K562 (cell line): ENCODE measurements around the gene TMEM14C. TPM values are rescaled to one million over a fixed set of nuclear protein-coding genes. Genes with fewer than 3 reads are reported as not detected.
A peak's percentile ranks its signal among the peaks of the same experiment; 100 is the strongest.

ENCODE experiments used
- ARNT ChIP-seq, 2 experiments: fragments of 450-650 bp; IDR thresholded peaks; 2 replicates each; pipeline ENCODE4 v1.6.1; 2016; ENCODE audit warnings: mild to moderate bottlenecking in 1 of 2
- BRD9 ChIP-seq: fragments of 450-650 bp; IDR thresholded peaks from 2 replicates; pipeline ENCODE4 v1.6.1; 2018; ENCODE audit warnings: low read depth; ENCODE audit not compliant: partially characterized antibody
- CBFA2T3 ChIP-seq: fragments of 450-650 bp; IDR thresholded peaks from 2 replicates; pipeline ENCODE4 v1.6.1; 2017
- CTCFL ChIP-seq: IDR thresholded peaks from 2 replicates; pipeline ENCODE4 v1.6.1; 2011; ENCODE audit warnings: borderline replicate concordance, low read depth, mild to moderate bottlenecking, moderate library complexity, low read length; ENCODE audit not compliant: insufficient read depth, poor library complexity, severe bottlenecking
- DMBX1 ChIP-seq: fragments of 250-450 bp; sonication (Bioruptor Pico); IDR thresholded peaks from 2 replicates; pipeline ENCODE4 v1.8.0; 2022; ENCODE audit warnings: inconsistent platforms, mild to moderate bottlenecking, moderate library complexity, borderline replicate concordance
- ESRRB ChIP-seq: fragments of 250-450 bp; sonication (Bioruptor Pico); IDR thresholded peaks from 2 replicates; pipeline ENCODE4 v1.5.0; 2020; ENCODE audit warnings: mild to moderate bottlenecking, moderate library complexity, borderline replicate concordance
- FOXA1 ChIP-seq: fragments of 450-650 bp; IDR thresholded peaks from 2 replicates; pipeline ENCODE4 v1.6.1; 2016; ENCODE audit warnings: mild to moderate bottlenecking, borderline replicate concordance
- GMEB1 ChIP-seq: fragments of 250-450 bp; sonication (Bioruptor Pico); IDR thresholded peaks from 2 replicates; pipeline ENCODE4 v1.4.0; 2020; ENCODE audit warnings: mild to moderate bottlenecking
- ILK ChIP-seq: fragments of 450-650 bp; IDR thresholded peaks from 2 replicates; pipeline ENCODE4 v1.6.1; 2016; ENCODE audit warnings: missing genetic modification characterization, low read depth, mild to moderate bottlenecking, missing compliant biosample characterization, moderate library complexity, borderline replicate concordance
- NR2C1 ChIP-seq, 2 experiments: fragments of 450-650 bp; IDR thresholded peaks; 2 replicates each; pipeline ENCODE4 v1.6.1; 2017; ENCODE audit warnings: mild to moderate bottlenecking in 2 of 2, antibody characterized with exemption in 1 of 2, inconsistent platforms in 1 of 2, missing compliant biosample characterization in 1 of 2, missing genetic modification characterization in 1 of 2
- PREB ChIP-seq: sonication (generic); formaldehyde crosslinking; IDR thresholded peaks from 2 replicates; pipeline ENCODE4 v1.8.1; 2023; ENCODE audit warnings: mild to moderate bottlenecking, missing genetic modification reagents
- RBM39 ChIP-seq: fragments of 200-400 bp; formaldehyde crosslinking; optimal IDR thresholded peaks from 2 replicates; pipeline ENCODE3; 2018; ENCODE audit warnings: low read depth, low read length
- SAP30 ChIP-seq: fragments of 200-600 bp; sonication (generic); IDR thresholded peaks from 2 replicates; pipeline ENCODE4 v1.6.1; 2012; ENCODE audit warnings: borderline replicate concordance, low read depth, mild to moderate bottlenecking, moderate library complexity, low read length, control low read depth, inconsistent platforms; ENCODE audit not compliant: insufficient read depth, poor library complexity, severe bottlenecking
- U2AF1 ChIP-seq: fragments of 200-400 bp; formaldehyde crosslinking; optimal IDR thresholded peaks from 2 replicates; pipeline ENCODE3; 2017; ENCODE audit warnings: mild to moderate bottlenecking, low read depth, low read length, moderate library complexity
- U2AF2 ChIP-seq: fragments of 200-400 bp; formaldehyde crosslinking; optimal IDR thresholded peaks from 2 replicates; pipeline ENCODE3; 2017; ENCODE audit warnings: low read depth, mild to moderate bottlenecking, low read length
- ZNF384 ChIP-seq: IDR thresholded peaks from 2 replicates; pipeline ENCODE4 v1.6.1; 2012; ENCODE audit warnings: low read depth, low read length, improper control_type of control experiment
- ZNF444 ChIP-seq: fragments of 250-450 bp; sonication (Bioruptor Pico); IDR thresholded peaks from 2 replicates; pipeline ENCODE4 v1.4.0; 2020; ENCODE audit warnings: mild to moderate bottlenecking, moderate library complexity
- ZNF518B ChIP-seq: fragments of 250-450 bp; sonication (Bioruptor Pico); IDR thresholded peaks from 2 replicates; pipeline ENCODE4 v1.5.0; 2021; ENCODE audit warnings: mild to moderate bottlenecking, moderate library complexity
- ZSCAN29 ChIP-seq: fragments of 450-650 bp; IDR thresholded peaks from 2 replicates; pipeline ENCODE4 v1.6.1; 2017
- polyA plus RNA-seq, 8 experiments: library from polyadenylated mRNA; depleted of rRNA in 4 of 8; stranded (reverse) in 5 of 8; unstranded in 3 of 8; fragments of >200 nt; fragmentation: Nextera tagmentation in 2 of 8; fragmentation: Illumina TruSeq in 1 of 8; extraction: Ambion mirVana in 2 of 8; extraction: Trizol in 1 of 8; gene quantifications; 2 replicates each; pipeline versions ENCODE4 v1.2.1 to v1.2.3, GENCODE V29; 2011 to 2014; ENCODE audit warnings: inconsistent platforms in 1 of 8, missing spikeins in 1 of 8
- total RNA-seq, 7 experiments: library from RNA; depleted of rRNA in 6 of 7; stranded (reverse); fragments of >200 nt in 6 of 7; fragmentation: Illumina TruSeq in 2 of 7; extraction: Trizol in 2 of 7; gene quantifications; 2 replicates each; pipeline versions ENCODE4 v1.2.1 to v1.2.3, GENCODE V29; 2011 to 2021; ENCODE audit warnings: low replicate concordance in 1 of 7

Gene TMEM14C
- total and polyA plus RNA-seq, 9 of the 15 experiments (the other 6 are each of a cell fraction or from before 2014, with no cell fraction given) = 151 to 496 (median 263) TPM

- TF ChIP-seq CBFA2T3 = no peak
- no peak for TF ChIP-seq FOXA1
- TF ChIP-seq ZNF518B (CRISPR knock-in tag) = no peak
- TF ChIP-seq PREB (CRISPR knock-in tag) = no peak
- no peak for TF ChIP-seq CTCFL
- TF ChIP-seq BRD9 = peak; percentile 75
- no peak for TF ChIP-seq ESRRB (CRISPR knock-in tag)
- peak; percentile 98 for TF ChIP-seq ZSCAN29
- TF ChIP-seq GMEB1 (CRISPR knock-in tag) = no peak
- peak; percentile 39 for TF ChIP-seq SAP30
- TF ChIP-seq NR2C1 (IDR thresholded peaks at IDR 0.05) = no peak
- TF ChIP-seq NR2C1 (tag; IDR thresholded peaks at IDR 0.05) = no peak
- TF ChIP-seq RBM39 = no peak
- TF ChIP-seq ARNT (IDR thresholded peaks at IDR 0.05) = no peak; a peak in 1 of 4 replicates
- TF ChIP-seq ZNF384 = peak; percentile 14; the same call in 1 of the 2 replicates
- TF ChIP-seq U2AF2 = no peak
- TF ChIP-seq DMBX1 = no peak
- no peak for TF ChIP-seq ZNF444 (CRISPR knock-in tag)
- no peak for TF ChIP-seq U2AF1
- TF ChIP-seq ILK (tag) = no peak
Measured at GRCh38 chr6:10722820-10723566, at the start of gene TMEM14C (continued).
